Activated CD4-positive, alpha-beta T cell treated with anti-CD3 and anti-CD28 coated beads, Interleukin-2, Interleukin-4, amounts not matched to agents 100 ng/mL and 50 ng/mL, durations not matched to agents 16 hours and 8 hours (primary cell): ENCODE results near the gene SLC8A1.

Experiments
- DNase-seq: peaks from one replicate; pipeline ENCODE4 v3.0.0-alpha.2; 2020; ENCODE audit warnings: low spot score

SLC8A1 gene

DNA sequence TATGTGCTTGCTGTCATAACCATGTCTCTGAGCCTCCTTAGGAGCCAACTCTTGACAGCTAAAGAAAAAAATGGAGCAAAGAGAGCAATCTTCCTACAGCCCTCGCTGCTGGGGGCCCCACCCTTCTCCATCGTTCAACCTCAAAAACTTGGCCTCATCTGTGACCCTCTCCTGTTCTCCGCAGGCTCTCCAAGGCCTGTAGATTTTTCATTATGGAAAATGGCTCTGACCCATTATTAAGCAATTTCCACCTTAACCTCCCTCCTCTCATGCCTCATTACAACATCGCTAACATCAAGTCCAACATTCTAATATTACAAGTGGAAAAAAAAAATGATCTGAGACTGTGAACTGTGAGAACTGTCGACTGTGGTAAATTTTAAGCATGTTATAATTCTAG, 98.7 kb downstream of the SLC8A1 start:
- no peak for DNase-seq

DNA sequence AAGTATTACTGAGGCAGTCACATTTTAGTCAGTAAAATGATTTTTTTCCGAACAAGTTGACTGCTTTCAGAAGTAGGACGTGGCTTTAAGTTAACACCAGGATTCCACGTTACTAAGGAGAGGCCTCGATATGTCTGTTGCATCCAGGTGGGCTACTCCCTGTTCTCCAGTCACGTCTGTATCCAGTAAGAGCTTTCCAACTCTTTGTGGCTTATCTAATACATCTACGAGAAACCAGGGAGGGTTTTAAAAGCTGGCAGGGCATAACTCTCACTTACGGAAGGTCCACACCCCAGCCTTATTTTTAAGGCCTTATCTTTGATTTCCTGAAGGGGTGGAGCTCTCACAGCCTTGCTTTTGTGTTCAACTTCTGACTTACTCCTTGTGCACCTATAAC, 99.2 kb downstream of the SLC8A1 start:
- DNase-seq, result no peak

DNA sequence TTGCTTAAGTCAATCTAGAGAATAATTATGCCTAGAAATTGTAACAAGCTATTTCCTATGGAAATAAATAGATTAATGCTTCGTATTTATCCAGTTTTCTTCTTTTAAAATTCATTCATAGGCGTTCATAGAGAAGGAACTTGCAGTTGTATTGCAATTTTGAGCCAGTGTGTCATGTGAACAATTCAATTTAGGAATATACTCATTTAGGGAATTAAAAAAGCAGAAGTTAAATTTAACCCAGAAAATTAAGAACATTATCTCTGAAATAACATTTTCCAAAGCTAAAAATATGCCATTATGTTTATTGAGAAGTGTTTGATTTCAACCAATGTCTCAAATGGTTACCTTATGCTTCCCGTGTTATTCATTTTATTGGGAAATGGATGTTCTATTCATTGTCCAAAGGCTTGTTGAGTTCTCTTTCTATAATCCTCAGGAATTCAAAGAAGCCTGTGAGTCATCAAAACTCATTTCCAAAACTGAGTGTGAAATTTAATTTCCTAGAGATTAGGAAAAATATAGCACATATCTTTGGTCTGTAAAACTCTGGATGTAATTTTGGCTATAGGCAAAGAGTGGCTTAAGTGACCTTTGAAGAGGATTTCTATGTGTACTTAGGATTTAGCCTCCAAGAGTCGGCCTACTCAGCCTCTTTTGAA, 99.7 kb downstream of the SLC8A1 start:
- no peak for DNase-seq

DNA sequence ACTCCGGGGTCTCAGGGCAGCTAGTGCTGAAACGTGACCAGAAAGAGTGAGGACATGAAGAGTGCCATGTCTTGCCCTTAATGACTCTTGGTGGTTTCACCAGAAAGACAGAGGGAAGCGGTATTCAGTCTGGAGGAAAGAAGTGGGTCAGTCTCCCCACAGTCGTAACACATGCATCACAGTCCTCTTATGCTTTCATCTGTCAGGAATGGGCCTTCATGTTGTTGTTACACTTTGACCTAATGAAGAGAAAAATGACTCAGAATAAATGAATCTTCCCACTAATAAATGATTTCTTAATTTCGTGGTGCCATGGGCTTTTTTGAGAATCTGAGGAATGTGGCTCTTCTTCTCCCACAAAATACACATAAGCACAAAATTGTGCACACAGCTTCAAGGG, 103.2 kb downstream of the SLC8A1 start:
- no peak for DNase-seq

DNA sequence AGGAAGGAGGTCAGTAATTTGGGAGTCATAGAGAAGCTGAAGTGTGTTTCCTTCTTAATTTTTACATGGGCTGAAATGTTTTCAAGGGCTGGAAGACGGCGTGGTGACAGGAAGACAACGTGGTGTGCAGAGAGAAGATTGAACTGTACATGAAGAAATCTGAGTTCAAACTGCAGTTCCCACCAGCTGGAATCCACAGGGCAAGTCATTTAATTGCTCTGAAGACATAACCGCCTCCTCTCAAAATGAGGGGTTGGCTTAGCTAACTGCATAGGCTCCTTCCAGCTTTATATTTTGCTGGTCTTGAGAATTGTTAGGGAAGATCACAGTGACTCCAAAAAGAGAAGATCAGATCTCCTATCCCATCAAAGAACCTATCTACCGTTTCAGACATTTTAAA, 103.9 kb downstream of the SLC8A1 start:
- DNase-seq, result no peak

DNA sequence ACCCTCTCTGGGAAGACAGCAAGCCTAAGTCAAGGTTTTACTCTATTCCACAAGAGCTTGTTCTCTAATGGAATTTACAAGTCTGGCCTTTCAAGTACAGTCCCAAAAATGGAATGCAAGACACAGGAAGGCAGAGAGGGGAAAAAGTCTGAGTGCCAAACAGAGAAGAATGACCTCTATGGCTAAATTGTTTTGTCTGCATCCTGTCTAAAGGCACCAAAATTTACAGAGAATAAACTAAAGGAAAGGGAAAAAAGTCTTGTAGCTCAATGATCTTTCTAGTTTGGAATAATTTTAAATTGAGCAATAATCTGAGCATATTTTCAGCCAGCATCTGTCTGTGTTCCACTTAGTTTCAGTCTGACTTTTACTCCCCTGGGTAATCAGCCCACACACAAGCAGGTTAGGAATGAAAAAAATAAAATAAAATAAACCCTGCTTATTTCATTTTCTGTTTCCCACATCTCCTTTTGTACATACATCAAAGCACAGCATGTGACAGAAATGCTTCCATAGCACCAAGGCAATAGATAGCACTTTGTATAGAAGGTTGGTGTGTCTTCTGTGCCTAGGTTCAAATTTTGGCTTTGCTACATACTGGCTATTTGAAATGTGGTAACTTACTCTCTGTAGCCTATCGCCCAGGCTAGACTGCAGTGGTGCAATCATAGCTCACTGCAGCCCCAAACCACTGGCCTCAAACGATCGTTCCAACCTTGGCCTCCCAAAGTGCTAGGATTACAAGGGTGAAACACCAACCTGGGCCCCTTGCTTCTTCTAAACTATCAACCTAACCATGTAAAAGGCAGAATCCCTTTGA, 105.1 kb downstream of the SLC8A1 start:
- DNase-seq, result no peak

DNA sequence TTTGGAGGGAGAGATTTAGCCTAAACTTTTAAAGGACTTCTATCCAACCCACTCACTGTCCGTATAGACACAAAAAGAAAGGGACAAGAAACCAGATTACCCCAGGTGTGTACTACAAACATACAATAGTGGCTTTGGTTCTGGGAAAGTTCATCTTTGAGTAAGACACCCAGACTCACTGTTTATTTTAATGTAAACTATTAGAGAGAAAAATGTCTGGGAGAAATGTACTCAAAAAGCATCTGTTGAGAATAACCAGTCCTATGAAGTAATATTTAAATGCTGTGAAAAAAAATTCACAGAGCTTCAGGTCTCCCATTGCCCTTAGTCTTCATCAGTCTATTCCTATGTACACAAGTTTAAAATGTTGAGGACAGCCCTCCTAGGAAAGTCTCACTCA, 107.5 kb downstream of the SLC8A1 start:
- no peak for DNase-seq

DNA sequence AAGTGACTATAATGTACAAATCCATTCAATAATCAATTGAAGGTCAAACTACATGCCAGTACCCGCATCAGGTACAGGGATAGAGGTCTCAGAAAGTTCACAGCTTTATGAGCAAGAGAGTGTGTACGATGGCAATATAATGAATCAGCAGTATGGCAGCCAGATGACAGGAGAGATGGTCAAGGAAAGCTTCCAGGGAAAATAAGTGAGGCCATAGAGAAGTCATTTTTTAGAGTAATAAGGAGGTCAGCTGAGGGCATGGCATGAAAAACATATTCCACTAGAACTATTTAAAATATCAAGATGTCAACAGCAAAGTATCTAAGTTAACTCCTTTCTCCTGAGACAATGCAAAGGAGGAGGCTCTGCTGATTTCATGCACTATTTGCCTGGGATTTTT, 108.0 kb downstream of the SLC8A1 start:
- no peak for DNase-seq

DNA sequence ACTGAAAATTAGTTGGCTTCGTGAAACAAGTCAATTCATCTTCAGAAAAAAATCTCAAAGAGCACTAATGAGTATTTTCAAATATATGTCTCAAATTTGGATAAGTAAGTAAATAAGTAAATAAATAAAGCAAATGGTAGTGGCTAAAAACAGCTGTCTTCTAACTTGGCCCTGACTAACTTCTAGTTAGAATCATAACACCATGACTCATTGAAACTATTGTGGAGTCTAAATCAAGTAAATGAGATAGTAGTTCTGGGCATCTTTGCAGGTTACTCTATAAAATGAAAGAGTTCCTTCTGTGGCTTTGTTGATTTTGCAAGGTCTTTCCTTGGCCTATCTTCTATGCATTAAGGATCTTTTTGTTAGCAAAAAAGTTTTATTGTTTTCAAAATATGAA, 110.7 kb downstream of the SLC8A1 start:
- no peak for DNase-seq

DNA sequence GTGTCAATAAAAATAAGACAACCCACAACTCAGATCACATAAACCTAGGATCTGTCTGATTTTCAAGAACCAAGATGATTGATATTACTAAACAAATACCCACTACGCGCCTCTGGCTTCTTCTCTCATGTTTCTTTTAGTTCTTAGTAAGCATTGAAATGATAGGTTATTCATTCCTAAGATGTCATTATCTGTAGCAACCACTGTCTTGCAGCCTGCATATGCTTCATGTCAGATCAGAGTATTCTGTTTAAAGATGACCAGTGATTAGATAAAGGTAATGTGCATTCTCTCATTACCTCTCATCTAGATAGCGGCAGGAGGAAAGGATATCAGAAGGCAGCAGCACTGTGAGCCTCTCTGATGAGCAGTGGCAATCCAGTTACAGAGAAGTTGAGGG, 112.9 kb downstream of the SLC8A1 start:
- DNase-seq, result no peak

DNA sequence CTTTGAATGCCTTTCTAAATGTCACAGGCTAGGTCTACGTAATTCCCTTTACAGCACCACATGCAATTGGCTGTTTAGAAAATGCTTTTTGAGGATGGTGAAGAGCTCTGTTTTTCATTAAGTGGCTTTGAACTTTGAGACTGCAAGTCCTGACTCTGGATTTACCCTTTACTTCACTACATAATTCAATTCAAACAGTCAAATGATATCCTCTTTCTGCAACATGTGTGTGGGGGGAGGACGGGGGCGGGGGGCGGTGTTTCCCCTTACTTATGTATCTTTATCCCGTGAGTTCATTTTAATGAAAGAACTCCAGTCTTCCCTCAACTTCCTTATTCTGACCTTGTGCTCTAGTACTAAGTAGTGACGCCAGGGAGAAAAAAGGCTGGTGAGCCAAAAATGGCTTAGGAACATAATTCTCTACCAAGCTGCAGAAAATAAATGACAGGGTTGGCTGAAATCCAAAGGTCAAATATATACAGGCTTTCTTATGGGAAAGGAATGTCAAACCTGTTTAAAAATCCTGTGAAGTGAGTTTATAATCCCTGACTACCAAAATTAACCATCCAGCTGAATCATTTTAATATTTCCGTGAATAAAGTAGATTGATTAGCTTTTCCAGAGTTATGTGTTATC, 119.6 kb downstream of the SLC8A1 start:
- no peak for DNase-seq

DNA sequence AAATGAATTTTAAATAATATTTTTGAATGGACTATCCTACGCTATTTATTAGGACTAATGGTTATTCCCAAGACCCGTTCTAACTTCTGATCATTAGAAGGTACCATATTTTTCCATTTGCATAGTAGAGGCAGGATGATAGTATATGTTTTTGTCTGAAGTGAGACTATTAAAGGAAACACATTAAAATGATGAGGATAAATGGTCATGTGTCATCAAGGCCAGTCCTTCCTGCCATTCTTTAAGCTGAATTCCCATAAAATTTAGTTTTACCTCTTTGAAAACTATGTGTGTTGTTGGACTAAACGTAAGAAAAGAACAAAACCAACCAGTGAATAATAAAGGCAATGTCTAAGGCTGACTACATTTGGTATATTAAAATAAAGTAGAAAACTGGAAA, 121.8 kb downstream of the SLC8A1 start:
- no peak for DNase-seq

DNA sequence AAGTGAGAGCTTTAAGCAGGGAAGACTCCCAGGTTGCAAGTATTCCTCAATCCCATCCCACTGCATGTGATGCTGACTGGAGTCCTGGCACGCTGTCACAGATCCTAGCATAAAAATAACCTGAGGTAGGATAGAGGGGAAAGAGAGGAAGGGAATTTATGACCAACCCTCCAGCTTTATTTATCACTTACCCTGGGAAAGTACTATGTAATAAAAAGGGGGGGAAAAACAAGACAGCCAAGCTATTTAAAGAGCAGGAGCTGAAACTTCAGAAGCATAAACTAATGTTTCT, 122.2 kb downstream of the SLC8A1 start:
- DNase-seq, result no peak

DNA sequence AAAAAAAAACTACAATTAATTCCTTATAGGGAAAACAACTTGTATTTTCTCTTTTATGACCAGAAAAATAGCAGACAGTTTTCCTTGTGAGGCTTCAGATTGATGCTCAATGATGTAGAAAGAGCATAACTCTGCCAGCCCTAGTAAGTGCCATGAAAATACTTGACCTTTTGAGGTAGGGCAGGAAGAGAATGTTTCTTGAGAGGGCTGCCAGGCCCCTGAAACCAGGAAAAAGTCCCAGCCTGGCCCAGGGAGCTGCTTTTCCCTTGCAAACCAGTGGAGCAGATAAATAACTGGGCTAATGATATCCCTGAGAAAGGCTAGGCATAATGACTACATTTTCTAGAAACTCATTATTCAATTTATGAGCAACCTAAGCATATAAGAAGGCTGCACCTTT, 126.8 kb downstream of the SLC8A1 start:
- no peak for DNase-seq

DNA sequence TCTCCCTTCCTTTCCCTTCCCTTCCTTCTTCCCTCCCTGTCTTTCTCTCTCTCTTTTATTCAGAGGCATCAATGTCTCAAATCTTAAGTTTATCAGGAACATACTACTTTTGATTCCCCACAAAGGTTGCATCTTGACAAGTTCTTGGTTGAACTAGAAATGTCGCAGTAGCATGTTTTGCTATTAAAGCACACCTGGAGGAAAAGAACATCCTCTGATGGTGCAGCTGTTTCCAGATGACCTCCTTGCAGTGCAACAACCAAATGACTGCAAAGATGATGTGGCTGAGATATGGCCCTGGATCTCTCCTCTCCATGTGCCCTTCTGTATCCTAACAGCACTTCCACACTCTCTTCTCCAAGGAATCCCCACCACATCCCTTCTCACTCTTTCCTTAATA, 127.2 kb downstream of the SLC8A1 start:
- no peak for DNase-seq

DNA sequence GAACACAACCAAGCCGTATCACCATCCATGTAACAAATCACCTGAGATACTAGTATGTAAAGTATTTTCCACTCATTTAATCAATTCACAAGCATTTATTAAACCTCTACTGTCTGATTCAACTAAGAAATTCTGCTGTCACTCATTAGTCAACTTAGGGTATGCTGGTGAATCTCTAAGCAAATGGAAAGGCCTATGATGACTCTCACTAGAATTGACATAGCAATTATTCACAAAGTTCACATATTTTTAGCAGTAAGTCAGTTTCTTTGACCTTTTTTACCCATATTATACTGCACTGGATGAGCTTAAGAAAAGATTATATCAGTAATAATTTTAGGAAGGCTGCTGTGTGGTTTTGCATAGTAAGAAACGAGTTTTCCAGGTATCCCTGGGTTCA, 130.1 kb downstream of the SLC8A1 start:
- DNase-seq, result no peak

DNA sequence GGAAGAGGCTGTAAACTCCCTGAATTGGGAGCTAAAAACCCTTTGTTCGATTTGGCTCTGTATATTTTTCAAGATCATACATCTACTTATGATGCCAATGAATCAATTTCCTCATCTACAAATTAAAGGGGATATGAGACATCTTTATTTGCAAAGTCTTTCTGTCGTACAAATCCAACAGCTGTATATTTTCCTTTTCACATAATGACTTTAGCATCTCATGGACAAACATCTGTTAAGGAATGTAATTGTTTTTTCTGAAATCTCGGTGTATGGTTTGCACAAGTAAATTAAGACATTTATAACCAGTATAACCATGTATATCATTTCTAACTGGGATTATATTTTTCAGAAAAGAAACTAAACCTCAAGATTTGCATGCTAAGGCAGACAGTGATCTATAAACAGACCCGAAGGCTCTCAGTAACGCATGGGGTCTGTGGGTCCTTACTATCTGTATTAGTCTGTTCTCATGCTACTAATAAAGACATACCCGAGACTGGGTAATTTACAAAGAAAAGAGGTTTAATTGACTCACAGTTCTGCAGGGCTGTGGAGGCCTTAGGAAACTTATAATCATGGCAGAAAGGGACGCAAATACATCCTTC, 130.8 kb downstream of the SLC8A1 start:
- DNase-seq, result no peak

DNA sequence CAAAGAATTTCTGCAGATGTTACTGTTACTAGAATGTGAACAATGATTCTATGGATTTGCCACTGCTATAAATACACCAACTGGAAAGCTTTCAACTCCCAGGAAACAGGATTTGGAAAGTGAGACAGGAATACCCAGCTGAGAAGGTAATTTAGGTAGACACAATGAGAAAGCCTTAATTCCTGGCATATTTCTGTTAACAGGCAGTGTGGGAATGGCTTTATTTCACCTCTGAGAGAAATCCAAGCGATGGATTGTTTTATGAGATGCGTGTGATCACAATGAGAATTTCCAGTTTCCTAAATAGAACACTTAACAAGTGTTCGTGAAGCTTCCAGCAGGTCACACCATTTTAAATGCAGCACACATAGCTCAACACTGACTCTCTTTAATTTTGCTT, 133.0 kb downstream of the SLC8A1 start:
- DNase-seq, result no peak

DNA sequence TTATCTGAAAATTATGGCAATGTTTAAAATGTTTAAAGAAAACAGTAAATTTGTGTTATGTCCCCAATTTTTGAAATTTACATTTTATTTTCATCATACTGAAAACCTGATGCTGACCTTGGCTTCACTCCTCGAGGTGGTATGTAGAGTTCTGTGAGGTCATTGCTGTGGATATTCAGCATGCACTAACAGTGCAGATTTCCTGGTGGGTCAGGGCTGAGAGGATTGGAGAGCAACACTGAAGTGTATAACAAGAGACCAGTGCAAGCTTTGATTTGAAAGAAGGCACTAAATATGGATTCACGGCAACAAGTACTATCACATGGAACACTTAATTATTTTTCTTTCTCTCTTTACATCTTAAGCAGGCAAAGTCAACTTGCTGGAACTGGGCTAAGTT, 134.1 kb downstream of the SLC8A1 start:
- no peak for DNase-seq

DNA sequence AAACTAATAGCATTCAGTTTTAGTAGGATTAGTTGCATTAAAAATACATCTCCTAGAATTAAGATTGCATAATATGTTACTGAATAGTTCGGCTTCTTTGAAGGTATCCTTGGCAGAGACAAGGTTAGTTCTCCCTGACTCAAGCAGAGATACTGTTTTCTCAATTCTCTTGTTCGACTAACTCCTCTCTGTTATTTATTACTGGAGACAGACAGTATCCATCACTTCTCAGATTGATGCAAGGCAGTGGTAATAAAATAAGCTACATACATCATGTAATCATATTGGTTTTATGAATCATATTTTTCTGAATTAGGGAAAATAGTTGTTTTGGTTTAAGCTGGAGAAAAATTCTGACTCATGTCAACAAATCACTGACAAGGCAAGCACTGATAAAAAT, 134.8 kb downstream of the SLC8A1 start:
- no peak for DNase-seq

DNA sequence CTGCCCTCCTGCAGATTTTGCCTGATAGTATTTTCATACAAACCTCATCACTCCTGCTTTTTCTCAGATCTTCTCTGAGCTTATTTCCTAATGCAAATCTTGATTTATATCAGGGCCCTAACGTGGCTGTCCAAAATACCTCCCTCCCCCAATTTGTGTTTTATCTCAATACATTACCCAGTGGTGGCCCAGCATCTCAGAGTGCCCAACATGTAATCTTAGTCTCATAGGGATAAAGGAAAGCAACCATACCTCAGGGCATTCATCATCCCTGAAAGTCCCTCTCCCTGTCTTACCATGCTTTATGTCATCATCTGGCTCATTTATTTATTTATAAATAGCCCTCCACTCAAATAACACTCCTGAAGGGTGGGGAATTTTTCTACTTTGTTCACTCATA, 135.3 kb downstream of the SLC8A1 start:
- DNase-seq, result no peak

DNA sequence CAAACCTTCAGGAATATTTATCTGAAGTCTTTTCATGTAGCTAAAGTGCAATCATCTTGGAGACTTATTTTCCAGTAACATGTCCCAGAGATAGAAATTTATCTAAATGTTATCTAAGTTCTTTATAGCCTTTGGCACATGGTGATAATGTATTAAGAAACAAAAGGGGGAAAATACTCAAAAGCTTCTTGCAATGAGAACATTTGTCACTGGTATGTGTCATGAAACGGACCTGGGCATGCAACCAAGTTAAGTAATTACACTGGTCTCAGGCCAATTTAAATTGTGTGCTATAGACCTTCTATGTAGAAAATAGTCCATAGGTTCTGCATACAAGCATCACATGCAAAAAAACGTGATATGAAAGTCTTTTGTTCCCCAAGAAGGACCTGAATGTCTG, 136.2 kb downstream of the SLC8A1 start:
- DNase-seq, result no peak

DNA sequence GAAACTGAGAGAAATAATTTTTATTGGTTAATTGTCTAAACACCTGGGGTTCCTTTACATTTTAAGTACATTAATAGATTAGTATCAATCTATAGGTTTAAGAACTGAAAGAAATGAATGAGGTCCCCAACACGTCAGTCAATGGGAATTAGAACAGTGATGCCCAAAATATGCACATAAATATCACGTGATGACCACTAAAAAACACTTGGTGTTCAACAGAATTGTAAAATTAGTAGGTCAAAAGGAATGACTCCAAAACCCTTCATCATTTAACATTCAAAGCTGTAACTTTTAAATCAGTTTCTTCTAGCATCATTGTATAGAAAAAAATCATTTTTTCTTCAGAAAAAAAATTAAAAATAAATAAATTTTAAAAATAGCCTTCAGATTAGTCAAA, 140.9 kb downstream of the SLC8A1 start:
- DNase-seq, result no peak
